Measurements from ENCODE around the gene RENBP.

The RENBP gene

DNA sequence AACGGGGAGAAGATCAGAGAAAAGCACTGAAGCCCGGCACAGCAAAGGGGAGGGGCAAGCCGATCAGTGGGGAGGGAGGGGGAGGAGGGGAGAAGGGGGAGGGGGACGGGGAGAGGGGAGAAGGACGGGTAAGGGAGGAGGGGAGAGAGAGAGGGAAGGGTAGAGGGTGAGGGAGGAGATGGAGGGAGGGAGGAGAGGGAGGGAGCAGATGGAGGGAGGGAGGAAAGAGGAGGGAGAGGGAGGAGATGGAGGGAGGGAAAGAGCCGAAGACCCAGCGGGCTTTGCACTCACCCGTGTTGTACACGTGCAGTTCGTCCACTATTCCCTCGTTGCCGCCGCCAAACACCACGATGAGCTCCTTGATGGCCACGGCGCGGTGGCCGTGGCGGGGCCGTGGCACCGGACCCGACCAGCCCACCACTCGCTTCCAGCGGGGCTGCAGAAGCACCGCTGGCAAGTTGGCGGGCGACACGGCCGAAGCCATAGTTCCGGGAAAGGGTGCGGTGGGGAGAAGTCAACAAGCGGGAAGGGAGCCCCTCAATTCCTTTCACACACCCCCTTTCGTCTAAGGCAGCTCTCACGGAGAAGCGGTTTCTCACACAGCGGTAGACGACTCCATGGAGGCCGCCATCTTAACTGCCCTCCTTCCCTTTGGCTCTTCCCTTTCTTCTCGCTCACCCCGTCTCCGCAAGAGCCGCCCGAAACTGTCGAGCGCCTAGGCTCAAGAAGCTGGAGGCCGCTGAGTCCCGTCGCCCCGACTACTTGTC, 26.1 kb upstream of the RENBP start:
- DNase-seq (ENCODE audit: low read depth), result no peak

DNA sequence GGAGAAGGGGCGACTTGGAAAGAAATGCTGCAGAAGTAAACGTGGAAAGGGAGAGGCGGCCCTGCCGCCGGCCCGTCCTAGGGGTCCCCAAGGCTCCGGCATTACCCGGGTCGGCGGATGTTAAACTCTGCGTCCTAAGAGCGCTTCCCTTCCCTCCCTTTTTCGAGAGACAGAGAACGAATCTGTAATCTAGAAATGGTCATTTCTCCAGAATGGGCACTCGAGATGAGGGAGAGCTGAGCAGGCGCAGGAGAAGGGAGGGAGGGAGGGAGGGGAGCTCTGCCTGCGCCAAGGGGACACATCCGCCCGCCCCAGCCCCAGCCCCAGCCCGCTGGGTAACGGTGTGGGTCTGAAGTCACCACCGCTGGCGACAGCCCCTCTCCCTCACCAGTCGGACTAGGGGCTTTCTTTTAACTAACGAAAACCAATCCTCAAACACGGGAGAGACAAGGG, 25.5 kb upstream of the RENBP start:
- no peak for DNase-seq (ENCODE audit: low read depth)

DNA sequence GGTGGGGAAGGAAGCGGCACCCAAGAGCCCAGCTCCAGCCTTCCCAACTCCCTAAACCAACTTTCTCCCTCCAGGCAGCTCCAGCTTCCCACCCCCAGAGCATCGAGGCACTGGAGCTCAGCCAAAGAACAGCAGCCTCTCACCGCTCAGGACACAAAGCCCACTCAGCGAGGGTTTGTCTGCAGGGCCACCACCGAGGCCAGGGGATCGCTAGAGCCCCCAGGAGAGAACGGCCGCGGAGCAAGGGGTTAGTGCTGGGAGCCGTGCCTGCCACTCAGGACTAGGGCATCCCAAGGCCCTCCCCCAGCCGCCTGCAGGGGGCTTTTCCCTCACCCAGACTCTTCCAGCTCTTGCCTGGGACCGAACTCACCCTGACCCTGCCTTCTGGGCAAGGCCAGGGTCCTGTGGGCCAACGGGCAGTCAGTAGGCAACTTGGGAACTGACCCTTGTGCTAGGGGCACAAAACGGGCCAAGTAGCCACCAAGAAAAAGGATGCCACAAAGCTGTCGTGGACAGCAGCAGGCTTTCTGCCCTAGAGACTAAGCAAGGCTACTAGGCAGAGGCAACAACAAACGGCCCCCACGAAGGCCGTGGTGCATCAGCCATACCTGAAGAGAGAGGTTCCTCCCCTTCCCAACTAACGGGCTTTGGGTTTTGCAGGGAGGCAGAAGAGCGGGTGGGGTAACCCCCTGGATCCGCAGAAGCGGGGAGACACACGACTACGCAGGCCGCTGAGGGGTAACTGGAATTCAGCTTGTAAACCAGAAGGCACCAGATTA, 24.9 kb upstream of the RENBP start:
- no peak for DNase-seq (ENCODE audit: low read depth)

DNA sequence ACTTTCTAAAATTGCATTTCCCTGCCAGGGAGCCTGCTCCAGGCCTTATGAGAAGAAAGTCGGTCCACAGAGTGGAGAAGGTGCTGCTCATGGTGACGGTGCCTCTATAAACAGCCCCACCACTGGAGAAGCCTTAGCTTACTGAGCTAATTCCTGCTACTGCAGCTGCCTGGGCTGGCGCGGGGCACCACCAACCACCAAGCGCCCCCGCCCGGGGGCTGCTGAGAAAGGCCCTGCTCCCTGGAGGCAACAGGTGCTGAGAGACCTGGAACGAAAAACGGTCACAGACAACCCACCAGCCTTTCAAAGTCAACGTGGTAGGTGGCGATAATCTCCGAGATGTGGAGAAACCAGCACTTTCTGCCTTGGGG, 24.3 kb upstream of the RENBP start:
- no peak for DNase-seq (ENCODE audit: low read depth)

DNA sequence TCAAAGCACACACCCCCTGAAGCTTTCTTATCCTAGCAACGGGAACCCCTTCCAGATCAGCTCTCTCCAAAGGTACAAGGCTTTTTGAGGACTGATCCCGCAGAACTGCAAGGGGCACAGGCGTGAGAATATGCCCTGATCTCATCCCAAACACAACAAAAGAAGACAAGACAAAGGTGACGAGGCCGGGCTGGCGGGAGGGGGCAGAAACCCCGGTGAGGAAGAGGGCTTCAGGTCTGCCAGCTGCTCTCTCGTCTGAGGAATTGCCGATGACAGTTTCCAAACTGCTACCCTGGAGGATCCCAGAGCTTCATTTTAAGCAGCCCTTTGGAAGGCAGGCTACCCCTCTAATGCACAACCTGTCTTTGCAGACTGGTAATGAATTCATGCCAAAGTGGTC, 23.8 kb upstream of the RENBP start:
- DNase-seq (ENCODE audit: low read depth), result no peak

DNA sequence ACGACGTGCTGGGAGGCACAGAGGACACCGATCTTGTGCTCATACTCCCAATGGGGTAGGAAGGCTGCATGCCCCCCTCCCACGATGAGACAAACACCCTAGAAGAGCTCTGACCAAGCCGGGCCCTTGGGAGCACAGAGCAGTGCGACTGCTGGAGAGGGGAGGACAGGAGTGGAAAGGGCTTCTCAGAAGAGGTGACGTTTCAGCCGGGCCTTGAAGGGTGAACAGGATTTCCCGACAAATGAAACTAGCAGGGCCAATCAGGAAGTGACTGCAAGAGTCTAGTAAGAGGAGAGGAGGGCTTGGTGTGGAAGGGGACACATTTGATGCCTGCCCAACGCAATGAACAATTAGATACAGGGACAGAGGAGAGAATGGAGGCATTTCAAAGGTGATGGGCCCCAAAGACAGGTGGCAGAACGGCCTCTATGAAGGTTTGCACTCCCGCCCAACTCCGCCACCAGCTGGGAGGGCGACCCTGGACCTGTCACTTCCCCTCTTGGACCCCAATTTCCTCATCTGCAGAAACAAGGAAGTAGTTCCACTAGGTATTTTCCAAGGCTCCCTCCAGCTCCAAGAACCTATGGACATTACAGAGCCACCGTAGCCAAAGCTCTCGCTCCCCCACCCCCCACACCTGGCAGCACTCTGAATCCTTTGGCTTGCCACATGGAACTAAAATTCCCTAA, 23.2 kb upstream of the RENBP start:
- no peak for DNase-seq (ENCODE audit: low read depth)

DNA sequence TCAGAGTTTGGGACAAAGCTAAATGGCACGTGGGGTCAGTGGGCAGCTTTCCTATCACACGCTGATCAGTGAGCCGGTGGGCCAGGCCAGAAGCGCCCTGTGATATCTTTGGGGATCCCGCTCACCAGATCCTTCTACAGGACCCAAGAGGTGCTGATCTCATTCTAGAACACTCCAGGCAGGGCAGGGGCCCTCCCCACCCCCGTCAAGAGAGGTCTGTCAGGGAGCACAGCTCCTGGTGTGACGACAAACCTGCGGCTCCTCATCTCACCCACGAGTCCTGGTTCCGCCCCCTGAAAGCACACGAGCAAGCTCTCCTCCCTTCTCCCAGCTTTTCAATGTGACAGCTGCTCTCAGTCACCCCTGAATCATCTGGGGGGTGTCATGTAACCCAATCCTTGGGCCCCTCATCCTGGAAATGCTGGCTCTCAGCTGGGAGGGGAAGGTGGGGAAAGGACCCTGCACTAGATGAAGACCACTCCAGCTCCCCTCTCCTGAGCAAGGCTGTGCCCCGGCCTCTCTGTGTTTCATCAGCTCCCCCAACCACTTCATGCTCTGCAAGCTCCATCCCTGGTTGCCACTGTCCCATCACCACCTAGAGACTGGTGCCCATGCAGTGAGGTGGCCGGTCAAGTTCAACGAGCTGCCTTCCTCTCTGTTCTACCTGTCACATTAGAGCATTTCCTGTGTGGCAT, 22.5 kb upstream of the RENBP start:
- no peak for DNase-seq (ENCODE audit: low read depth)

DNA sequence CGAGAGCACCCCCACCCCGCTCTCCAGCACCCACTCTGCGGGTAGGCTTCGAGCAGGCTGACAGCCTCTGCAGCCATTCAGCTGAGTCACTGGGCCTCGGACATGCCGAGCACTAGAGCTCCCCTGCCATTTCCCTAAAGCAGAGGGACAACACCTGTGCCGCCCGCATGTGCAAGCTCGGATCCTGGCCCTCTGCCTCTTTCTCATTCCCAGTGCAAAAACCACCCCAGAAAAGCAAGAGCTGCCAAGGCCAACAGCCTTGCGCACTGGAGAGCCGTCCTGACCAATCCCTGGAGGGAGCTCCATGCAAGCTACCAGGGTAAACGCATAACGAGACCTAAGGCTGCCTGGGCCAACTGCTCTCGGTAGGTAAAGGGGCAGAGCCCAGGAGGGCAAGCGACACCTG, 21.8 kb upstream of the RENBP start:
- no peak for DNase-seq (ENCODE audit: low read depth)

DNA sequence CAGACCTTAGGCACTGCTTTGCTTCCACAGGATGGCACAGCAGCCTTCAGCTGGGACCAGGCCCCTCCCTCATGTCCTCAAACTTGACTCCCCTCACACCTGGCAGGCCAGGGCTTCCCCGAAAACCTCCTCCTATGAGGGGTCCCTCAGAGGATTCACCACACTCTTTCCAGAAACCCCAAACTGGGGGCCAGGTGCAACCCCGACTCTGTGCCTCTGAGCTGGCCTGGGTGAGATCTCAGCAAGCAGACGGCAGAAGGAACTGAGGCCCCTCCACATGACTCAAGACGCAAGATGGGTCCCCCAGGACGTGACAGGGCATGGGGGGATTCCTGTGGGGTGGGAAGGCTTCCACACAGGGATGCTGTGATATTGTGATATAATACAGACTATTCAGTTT, 21.0 kb upstream of the RENBP start:
- DNase-seq (ENCODE audit: low read depth), result no peak

DNA sequence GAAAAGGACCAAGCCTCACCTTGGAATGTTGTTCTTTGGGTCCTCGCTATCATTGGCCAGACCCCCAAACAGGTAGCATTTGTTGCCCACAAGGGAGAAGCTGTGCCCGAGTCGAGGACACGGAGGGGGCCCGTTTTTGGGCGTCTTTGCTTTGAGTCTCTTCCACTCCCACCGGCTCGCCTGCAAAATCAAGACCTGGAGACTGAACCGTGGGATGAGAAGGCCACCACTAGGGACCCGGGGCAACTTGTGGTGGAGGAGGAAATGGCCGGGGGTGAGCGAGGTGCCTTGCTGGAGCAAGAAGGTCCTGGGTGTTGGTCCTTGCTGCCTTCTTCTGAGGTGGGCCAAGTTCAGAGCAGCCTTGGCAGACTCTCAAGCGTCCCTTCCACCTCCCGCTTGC, 19.7 kb upstream of the RENBP start:
- no peak for DNase-seq (ENCODE audit: low read depth)

DNA sequence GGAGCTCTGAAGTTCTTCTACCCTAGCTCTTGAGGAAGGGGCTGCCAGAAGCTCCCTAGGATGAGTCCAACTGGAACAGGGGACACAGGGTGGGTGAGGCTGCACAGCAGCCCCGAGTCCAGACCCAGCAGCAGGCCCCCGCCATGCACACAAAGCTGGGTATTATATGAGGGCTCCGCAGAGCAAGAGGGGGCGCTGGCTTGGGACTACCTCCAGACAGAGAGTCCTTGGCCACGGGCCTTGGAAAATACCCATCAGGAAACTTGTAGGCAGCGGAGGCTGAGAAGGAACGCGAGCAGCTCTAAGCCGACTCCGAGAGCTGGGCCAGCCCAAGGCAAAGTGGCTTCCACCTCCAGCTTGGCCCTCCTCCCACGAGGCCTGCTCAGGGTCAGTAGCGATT, 19.1 kb upstream of the RENBP start:
- DNase-seq (ENCODE audit: low read depth), result no peak

DNA sequence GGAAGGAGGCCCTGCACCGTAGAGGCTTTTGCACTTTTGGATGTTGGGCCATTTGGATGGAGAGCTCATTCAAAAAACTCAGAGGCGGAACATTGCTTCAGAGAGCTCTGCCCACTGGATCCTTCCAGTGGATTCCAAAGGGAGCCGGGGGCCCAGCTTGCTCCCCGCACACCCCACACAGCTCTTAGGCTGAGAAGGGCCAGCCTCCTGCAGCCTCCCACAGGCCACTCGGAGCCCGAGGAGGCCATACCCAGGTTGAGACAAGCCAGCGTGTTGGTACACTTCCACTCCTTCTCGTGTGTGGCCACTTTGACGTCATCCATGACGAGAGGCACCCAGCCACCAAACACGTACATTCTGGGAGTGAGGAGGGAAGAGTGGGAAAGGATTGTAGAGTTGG, 16.8 kb upstream of the RENBP start:
- DNase-seq (ENCODE audit: low read depth), result no peak

DNA sequence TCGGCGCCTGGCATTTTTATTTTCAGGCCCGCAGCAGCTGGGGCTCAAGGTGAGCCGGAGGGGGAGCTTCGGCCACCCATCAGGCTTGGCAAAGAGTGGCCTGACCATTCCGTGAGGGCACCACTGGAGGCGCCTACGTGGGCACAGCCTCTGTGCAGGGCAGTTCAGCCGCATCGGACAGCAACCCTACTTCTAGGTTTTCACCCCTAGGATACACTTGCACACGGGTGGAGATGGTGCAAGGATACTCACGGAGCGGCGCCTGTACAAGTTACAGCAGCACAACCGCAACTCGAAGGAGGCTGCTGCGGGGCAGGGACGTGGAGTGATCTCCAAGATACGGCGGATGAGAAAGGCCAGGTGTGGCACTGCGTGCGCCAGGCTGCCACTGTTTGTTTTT, 16.3 kb upstream of the RENBP start:
- no peak for DNase-seq (ENCODE audit: low read depth)

DNA sequence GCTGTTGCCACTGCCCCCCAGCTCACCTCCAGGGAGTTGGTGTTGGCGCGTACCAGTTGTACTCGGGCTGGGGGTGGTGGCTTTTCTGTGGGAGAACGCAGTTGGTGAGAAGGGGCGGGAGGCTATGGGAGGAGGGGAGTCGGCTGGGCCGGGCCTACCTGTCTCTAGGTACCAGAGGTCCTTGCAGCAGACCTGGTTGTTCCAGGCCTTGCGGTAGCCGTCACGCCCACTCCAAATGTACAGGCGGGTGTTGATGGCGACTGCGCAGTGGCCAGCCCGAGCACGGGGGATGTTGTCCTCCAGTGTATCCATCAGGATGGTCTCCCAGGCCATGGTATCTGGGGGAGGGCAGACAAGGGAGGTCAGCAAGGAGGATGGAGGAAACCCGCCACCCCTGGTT, 15.6 kb upstream of the RENBP start:
- no peak for DNase-seq (ENCODE audit: low read depth)

DNA sequence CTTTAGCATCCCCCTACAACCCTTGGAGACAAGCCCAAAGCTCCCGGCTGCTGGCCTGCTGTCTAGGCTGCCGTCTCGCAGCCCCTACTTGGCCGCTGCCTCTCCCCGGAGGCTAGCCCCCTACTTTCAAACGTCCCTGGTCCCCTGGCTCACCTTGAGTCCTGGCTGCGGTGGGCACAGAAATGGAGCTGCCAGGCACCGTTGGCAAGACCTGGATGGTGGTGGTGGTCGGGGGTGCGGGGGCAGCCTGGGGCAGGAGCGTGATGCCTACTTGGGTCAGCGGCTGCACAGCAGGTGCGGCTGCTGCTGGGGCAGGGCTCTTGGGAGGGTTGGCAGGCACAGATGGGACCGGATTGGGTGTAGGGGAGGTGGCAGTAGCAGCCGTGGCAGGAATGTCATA, 15.2 kb upstream of the RENBP start:
- no peak for DNase-seq (ENCODE audit: low read depth)

DNA sequence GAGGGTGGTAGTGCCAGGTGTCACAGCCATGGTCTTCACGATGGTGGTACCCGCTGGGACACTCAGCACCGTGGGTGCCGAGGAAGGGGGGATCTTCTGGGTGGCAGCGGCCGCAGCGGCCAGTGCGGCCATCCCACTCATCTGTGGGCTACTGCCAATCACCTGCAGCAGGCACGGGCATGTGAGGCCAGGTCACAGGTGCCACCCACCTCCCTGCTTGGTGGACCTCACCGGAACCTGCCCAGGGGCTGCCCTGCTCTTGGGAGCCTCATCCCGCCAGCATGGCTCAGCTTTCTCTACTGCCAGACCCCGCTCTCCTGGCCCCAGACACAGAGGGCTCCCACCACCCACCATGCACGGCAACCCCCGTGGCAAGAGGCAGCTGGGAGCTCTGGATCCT, 14.2 kb upstream of the RENBP start:
- DNase-seq (ENCODE audit: low read depth), result no peak

DNA sequence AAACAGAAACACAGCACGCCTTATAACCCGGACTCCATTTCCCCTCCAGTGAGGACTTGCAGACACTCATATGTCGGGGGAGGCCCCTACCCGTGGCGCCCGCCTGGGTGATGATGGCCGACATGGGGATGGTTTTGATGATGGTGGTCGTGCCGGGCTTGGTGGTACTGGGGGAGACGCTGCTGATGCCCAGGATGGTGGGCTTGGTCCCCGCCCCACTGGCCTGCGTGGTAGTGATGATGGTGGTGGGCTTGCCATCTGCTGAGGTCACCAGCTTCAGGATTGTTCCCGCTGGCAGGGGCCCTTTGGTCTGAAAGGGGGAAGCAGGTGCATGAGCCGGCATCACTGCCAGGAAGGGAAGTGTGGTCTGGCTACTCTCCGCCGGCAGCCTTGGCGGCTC, 12.8 kb upstream of the RENBP start:
- no peak for DNase-seq (ENCODE audit: low read depth)

DNA sequence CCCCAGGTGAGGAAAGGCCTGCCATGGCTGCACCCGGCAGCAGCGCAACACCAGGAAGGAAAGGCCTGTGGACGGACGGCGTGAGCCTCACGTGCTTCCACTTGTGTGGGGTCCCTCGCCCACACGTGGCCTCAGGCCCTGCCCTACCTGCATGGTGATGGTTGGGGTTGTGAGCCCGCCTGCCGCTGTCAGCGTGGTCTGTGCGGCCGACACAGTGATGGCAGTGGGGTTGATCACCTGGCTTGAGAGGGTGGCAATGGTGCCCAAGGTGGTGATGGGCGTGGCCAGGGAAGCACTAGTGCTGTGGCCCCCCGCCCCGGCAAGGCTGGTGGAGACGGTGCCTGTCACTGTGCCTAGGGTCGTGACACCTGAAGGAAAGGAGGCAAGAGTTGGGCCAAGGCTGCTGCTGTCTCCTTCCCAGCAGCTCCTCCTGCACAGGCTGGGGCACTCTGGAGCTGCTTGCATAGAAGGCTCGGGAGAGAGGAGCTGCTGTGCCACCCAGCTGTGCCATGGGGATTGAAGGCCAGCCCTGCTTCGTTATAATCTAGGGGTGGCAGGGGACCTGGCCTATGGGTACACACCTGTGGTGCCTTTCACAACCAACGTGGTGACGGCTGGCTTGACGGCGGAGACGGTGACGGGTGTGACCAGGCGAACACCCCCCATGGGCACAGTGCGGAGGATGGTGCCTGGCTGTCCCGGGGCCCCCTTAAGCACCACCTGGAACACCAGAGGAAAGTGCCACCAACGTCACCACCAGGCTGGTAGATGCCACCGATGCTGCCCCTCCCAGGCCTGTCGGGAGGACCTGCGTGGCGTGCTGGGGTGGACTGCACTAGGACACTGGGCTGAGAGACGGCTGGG, 11.8 kb upstream of the RENBP start:
- DNase-seq (ENCODE audit: low read depth), result no peak

DNA sequence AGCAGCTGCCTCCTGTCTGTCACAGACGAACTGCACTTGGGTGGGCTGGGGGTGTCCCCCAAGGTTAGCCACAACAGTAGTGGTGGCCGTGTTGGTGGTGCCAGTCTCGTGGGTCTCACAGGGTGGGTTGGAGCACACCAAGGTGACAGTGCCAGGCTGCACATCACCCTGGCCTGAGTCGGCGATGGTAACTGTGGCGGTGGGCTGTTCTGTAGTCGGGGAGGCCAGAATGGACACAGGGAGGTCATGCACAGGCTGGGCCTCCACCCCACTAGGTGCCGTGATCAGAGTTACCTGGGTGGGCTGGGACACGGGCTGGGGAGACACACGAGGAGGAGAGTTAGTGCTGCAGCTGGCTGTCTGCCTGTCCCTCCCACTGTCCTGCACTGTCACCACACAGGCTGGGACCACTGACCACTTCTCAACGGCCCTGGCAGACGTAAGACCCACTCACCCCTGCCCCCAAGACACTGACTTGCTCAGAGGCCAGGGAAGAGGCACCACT, 10.8 kb upstream of the RENBP start:
- DNase-seq (ENCODE audit: low read depth), result no peak

DNA sequence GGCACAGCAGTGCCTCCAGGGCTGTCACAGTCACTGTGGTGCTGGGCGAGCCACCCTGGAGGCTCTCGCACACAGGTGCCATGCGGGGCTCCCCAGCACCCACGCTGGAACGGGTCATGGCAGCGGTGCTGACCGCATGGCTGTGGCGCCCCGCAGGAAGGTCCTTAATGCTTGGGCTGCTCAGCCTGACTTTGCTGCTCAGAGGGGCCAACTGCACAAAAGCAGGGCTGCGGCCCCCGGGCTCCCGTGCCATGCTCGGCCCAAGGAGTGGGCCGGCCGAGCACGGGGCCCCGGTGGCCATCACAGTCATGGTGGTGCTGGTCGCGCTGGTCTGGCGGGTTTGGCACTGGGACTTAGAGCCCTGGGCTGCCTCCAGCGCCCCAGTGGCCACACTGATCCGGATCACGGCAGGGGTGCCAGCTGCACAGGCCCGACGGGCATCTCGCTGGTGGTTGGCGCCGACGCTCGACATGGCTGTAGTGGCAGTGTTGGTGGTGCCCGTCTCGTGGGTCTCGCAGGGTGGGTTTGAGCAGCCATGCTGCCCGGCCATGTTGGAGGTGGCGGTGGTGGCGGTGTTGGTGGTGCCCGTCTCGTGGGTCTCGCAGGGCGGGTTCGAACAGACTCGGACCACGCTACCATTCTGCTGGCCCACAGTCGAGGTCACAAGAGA, 10.2 kb upstream of the RENBP start:
- DNase-seq (ENCODE audit: low read depth), result no peak

All from stimulated activated CD8-positive, alpha-beta memory T cell treated with anti-CD3 and anti-CD28 coated beads, Interleukin-12 subunit alpha, Interleukin-12 subunit beta, amount 100 ng/mL, for 4 hours (primary cell).